Skeletal muscle tissue (tissue), 4 donors: Measurements from ENCODE around the gene THG1L. TPM values are rescaled to one million over a fixed set of nuclear protein-coding genes. Genes with fewer than 3 reads are reported as not detected.

Experiments
- H3K27ac ChIP-seq: one replicate; pipeline ENCODE4 v1.7.0; 2013; ENCODE audit warnings: mild to moderate bottlenecking, low read depth, low read length, inconsistent platforms
- H3K27me3 ChIP-seq, 3 donors: one replicate each; pipeline ENCODE4 v1.7.0; 2013; ENCODE audit warnings: low read length in 3 of 3; ENCODE audit not compliant: control insufficient read depth in 3 of 3, insufficient read depth in 3 of 3
- H3K36me3 ChIP-seq, 3 donors: one replicate each; pipeline ENCODE4 v1.7.0; 2013; ENCODE audit warnings: low read length in 3 of 3; ENCODE audit not compliant: control insufficient read depth in 3 of 3, insufficient read depth in 3 of 3
- H3K4me1 ChIP-seq, 3 donors: one replicate each; pipeline ENCODE4 v1.7.0; 2013; ENCODE audit warnings: low read length in 3 of 3, mild to moderate bottlenecking in 3 of 3; ENCODE audit not compliant: control insufficient read depth in 3 of 3, insufficient read depth in 3 of 3
- H3K4me3 ChIP-seq, 3 donors: one replicate each; pipeline ENCODE4 v1.7.0; 2013; ENCODE audit warnings: low read length in 3 of 3
- H3K9ac ChIP-seq, 3 donors: one replicate each; pipeline ENCODE4 v1.7.0; 2013; ENCODE audit warnings: low read length in 3 of 3, mild to moderate bottlenecking in 3 of 3, moderate library complexity in 2 of 3, low read depth in 1 of 3
- H3K9me3 ChIP-seq, 3 donors: one replicate each; pipeline ENCODE4 v1.7.0; 2013; ENCODE audit warnings: low read length in 3 of 3; ENCODE audit not compliant: control insufficient read depth in 3 of 3
- total RNA-seq: library from RNA; depleted of rRNA; stranded (reverse); fragments of >200 nt; gene quantifications from one replicate; pipeline ENCODE4 v1.2.3, GENCODE V29; 2014
- donor health status: Osteomylitis.

The THG1L gene
- total RNA-seq, 1 donor from 2014 or later: 31.3 TPM

DNA sequence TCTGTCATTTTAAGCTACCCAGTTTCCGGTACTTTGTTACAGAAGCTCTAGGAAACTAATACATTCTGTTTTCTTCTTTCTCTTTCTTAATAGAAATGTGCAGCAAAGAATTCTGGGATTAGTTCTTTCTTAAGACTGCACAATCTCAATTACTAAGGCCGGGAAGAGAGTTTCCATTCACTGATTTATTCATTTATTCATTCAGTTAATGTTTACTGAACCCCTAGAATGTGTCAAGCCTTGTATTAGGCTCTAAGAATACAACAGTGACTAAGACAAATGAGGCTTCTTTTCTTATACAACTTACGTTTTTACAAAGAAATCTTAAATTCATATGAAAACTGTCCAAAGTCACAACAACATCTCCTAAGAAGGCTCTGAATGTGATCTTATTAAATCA is 27.5 kb upstream of the THG1L start:
- Histone ChIP-seq H3K9me3 (no peaks in the 10 kb centered on the region), H3K4me1 (no peaks in the 10 kb centered on the region), H3K27ac (no peak overlapping the region), H3K4me3 (no peak overlapping the region), H3K36me3 (no peaks in the 10 kb centered on the region), H3K27me3 (no peaks in the 10 kb centered on the region), H3K9ac (no peak overlapping the region)

DNA sequence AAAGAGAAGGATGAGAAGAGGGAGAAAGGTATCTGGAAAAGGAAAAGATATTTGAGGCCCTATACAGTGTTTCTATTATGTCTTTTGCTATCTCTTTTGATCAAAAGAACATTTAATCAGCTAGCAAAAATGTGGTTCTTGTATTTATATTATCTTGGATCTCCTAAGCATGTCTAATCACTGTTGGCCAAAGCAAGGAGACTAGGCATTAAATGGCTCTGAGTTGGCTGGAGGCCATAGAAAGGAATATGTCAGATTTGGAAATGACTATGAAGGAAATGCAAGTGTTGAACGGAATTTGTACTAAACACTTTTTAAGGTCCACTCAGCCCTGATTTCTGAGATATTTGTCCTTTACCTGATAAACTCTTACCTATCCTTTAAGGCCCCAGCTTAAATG is 22.4 kb upstream of the THG1L start:
- H3K36me3 ChIP-seq: no peaks in the 10 kb centered on the region
- no peak overlapping the region for H3K9ac ChIP-seq
- H3K9me3 ChIP-seq: no peaks in the 10 kb centered on the region
- H3K27ac ChIP-seq: no peak overlapping the region
- H3K4me3 ChIP-seq: no peak overlapping the region
- no peaks in the 10 kb centered on the region for H3K27me3 ChIP-seq
- no peaks in the 10 kb centered on the region for H3K4me1 ChIP-seq

DNA sequence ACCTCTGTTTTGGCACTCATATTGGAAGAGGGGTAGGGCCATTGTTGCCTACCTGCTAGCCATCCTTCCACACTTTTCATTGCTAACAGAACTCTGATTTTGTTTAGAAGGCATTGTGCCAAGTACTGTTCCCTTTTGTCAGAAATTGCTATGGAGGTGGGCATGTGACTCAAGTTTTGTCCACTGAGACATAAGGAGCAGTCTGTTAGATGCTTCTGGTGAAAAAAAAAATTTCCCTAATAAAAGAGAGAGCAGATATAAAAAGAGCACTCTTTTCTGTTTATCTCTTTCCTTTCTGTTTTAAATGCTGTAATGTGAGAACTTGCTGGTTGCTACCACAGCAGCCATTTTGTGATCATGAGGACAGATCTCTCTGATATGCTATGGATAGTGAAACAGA is 21.9 kb upstream of the THG1L start:
- Histone ChIP-seq H3K27me3 (no peaks in the 10 kb centered on the region), H3K4me3 (no peak overlapping the region), H3K9me3 (no peaks in the 10 kb centered on the region), H3K27ac (no peak overlapping the region), H3K4me1 (no peaks in the 10 kb centered on the region), H3K36me3 (no peaks in the 10 kb centered on the region), H3K9ac (no peak overlapping the region)

DNA sequence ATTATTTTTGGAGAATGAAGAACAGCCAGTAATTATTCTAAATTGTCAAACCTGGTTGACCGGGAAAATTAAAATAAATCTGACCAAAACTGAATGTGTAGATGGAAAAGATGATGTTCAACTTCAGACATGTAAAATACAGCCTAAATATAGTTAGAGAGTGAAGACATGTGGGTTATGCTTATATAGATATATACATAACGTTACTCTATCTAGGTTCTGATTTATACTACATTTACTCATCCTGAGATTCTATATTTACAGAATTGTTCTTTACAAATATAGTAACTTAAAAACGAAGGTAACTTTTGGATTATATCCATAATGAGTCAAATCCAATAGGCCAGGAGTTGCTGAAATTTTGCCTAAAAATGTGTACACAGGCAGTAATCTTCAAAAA is 20.8 kb upstream of the THG1L start:
- H3K27me3 ChIP-seq: no peaks in the 10 kb centered on the region
- H3K9ac ChIP-seq: no peak overlapping the region
- H3K27ac ChIP-seq: no peak overlapping the region
- H3K4me3 ChIP-seq: no peak overlapping the region
- H3K4me1 ChIP-seq: no peaks in the 10 kb centered on the region
- H3K36me3 ChIP-seq: no peaks in the 10 kb centered on the region
- no peaks in the 10 kb centered on the region for H3K9me3 ChIP-seq

DNA sequence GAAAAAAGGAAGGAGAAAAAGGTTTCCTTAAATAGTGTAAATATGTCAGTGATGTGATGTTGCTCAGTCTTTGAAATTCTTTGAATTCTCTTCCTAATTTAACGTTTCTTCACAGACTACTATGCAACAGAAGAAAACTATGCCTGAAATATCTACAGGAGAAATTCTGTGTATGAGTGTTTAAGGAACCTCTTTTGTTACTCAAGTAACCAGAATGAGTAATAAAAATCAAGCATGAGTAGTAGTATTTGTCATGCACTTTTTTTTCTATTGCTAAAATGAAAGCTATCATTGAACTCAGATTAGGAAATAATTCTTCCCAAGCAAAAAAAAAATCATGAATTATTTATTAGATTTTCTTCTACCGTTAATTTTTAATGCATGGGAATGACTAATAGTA is 20.3 kb upstream of the THG1L start:
- no peak overlapping the region for H3K27ac ChIP-seq
- H3K9me3 ChIP-seq: no peaks in the 10 kb centered on the region
- H3K36me3 ChIP-seq: no peaks in the 10 kb centered on the region
- H3K4me3 ChIP-seq: no peak overlapping the region
- H3K27me3 ChIP-seq: no peaks in the 10 kb centered on the region
- no peak overlapping the region for H3K9ac ChIP-seq
- no peaks in the 10 kb centered on the region for H3K4me1 ChIP-seq

DNA sequence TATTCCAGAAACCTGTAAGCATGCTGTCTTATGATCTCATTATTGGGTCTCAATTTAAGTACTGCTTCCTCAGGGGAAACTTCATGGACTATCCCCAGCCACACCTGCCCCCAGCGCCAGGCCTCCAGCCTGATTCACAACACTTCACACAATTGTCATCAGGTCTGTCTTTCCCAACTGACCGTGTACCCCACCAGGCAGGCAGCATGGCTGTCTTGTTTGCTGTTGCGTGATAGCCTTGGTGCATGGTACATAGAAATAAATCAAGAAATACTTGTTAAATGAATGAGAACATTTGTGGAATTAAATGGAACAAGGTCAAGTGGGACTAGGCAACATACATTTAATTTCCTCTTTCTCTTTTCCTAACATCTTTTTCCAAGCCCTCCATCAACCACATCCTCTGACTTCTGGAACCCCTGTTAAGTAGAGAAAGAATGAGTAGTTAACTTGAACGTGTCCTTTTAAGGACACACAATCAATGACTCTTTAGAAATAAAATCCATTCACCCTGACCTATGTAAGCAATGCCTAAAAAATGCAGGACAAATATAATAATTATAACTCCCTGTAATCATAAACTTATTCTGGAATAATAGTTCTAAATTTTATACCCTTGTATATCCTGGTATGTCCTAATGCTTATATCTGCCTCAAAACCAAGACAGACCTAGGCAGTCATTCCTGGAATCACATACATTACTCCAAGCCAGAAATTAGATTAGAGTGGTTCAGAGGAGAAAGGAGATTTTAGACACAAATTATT is 17.2 kb upstream of the THG1L start:
- Histone ChIP-seq H3K4me1 (peaks cover 0 to 4% (median 2%) of the 10 kb centered on the region in 3 donors), H3K27me3 (no peaks in the 10 kb centered on the region)

DNA sequence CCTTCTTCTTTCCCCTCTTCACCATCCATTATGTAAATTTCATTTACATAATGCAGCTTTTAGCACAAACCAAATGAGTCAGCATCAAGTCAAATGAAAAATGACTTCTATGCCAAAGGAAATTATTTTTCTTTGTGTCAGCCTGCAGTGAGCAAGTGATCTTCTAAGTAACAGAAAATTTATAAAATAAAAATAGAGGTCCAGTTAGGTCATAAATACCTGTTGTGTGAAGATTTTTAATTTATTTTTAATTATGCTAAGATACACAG is 16.7 kb upstream of the THG1L start:
- Histone ChIP-seq H3K9ac (no peak overlapping the region), H3K36me3 (no peaks in the 10 kb centered on the region), H3K4me1 (peaks cover 0 to 4% (median 2%) of the 10 kb centered on the region in 3 donors), H3K9me3 (no peaks in the 10 kb centered on the region), H3K27ac (no peak overlapping the region), H3K27me3 (no peaks in the 10 kb centered on the region), H3K4me3 (no peak overlapping the region)

More for the DNA sequence above, 17.2 kb upstream of the THG1L start:
- H3K9ac ChIP-seq: no peak overlapping the region
- H3K9me3 ChIP-seq: no peaks in the 10 kb centered on the region
- H3K36me3 ChIP-seq: no peaks in the 10 kb centered on the region
- no peak overlapping the region for H3K4me3 ChIP-seq
- H3K27ac ChIP-seq: no peak overlapping the region

DNA sequence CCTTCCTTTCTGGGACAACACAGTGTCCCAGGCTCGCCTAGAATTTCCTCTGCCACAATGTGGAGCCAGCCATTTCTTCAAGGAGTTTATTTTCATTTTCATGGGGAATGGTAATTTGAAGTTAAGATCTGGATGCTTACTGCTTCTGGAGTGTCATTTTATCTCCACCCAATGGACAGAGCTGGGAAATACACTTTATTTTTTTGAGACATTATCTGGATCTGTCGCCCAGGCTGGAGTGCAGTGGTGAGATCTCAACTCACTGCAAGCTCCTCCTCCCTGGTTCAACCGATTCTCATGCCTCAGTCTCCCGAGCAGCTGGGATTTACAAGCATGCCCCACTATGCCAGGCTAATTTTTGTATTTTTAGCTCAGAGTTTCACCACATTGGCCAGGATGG is 12.7 kb upstream of the THG1L start:
- Histone ChIP-seq H3K36me3 (no peaks in the 10 kb centered on the region), H3K27ac (no peak overlapping the region), H3K4me1 (peaks cover 0 to 4% (median 2%) of the 10 kb centered on the region in 3 donors), H3K4me3 (peak overlapping the region in 1 of 3 donors; percentile 9), H3K9ac (no peak overlapping the region), H3K9me3 (no peaks in the 10 kb centered on the region), H3K27me3 (no peaks in the 10 kb centered on the region)

DNA sequence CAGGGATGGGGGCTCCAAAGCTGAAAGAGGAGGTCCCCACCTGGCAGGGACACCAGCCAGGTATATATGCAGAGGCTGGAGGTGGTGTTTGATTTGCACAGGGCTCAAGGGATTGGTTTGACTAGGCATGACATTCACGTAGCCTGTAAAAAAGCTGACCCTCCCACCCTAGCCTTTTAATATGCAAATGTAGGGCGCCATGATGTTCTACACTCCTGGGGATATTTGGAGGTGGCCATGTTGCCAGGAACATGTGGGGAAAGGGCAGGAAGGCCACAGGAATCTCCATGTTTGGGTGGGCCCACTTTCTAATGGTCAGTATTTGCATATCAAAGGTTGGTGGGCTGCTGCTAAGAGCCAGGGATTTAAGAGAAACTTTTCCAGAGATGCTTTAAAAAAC is 12.0 kb upstream of the THG1L start:
- H3K9me3 ChIP-seq: no peaks in the 10 kb centered on the region
- no peak overlapping the region for H3K9ac ChIP-seq

DNA sequence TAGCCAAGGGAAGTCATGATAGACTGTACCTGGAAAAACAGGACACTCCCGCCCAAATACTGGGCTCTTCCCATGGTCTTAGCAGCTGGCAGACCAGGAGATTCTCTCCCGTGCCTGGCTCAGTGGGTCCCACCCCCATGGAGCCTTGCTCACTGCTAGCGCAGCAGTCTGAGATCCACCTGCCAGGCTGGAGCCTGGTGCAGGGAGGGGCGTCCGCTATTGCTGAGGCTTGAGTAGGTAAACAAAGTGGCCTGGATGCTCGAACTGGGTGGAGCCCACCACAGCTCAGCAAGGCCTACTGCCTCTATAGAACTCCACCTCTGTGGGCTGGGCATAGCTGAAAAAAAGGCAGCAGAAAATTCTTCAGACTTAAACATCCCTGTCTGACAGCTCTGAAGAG is 10.1 kb upstream of the THG1L start:
- no peaks in the 10 kb centered on the region for H3K36me3 ChIP-seq
- no peaks in the 10 kb centered on the region for H3K27me3 ChIP-seq
- no peak overlapping the region for H3K27ac ChIP-seq
- no peaks in the 10 kb centered on the region for H3K9me3 ChIP-seq
- H3K4me3 ChIP-seq: no peak overlapping the region
- H3K4me1 ChIP-seq: peaks cover 0 to 4% (median 2%) of the 10 kb centered on the region in 3 donors
- no peak overlapping the region for H3K9ac ChIP-seq

More for the DNA sequence above, 12.0 kb upstream of the THG1L start:
- no peak overlapping the region for H3K4me3 ChIP-seq
- no peak overlapping the region for H3K27ac ChIP-seq
- peaks cover 0 to 4% (median 2%) of the 10 kb centered on the region in 3 donors for H3K4me1 ChIP-seq
- H3K36me3 ChIP-seq: no peaks in the 10 kb centered on the region
- H3K27me3 ChIP-seq: no peaks in the 10 kb centered on the region
